Myocyte (in vitro differentiated cells): ENCODE results near the gene DNMT3B. TPM values are rescaled to one million over a fixed set of nuclear protein-coding genes. Genes with fewer than 3 reads are reported as not detected.
"Not testable (repeated sequence)": the region's sequence is repeated elsewhere in the genome, so short reads cannot be mapped to it uniquely, and the experiment has no call there.

ENCODE experiments used
- DNase-seq: peaks from one replicate; pipeline ENCODE4 v3.0.0-alpha.2; 2012; ENCODE audit warnings: low read depth
- total RNA-seq: library from RNA; depleted of rRNA; stranded (reverse); fragments of >200 nt; gene quantifications from 2 replicates; pipeline ENCODE4 v1.2.3, GENCODE V29; 2014

DNMT3B gene
- total RNA-seq, 1 donor from 2014 or later, result 0.59 TPM

DNA sequence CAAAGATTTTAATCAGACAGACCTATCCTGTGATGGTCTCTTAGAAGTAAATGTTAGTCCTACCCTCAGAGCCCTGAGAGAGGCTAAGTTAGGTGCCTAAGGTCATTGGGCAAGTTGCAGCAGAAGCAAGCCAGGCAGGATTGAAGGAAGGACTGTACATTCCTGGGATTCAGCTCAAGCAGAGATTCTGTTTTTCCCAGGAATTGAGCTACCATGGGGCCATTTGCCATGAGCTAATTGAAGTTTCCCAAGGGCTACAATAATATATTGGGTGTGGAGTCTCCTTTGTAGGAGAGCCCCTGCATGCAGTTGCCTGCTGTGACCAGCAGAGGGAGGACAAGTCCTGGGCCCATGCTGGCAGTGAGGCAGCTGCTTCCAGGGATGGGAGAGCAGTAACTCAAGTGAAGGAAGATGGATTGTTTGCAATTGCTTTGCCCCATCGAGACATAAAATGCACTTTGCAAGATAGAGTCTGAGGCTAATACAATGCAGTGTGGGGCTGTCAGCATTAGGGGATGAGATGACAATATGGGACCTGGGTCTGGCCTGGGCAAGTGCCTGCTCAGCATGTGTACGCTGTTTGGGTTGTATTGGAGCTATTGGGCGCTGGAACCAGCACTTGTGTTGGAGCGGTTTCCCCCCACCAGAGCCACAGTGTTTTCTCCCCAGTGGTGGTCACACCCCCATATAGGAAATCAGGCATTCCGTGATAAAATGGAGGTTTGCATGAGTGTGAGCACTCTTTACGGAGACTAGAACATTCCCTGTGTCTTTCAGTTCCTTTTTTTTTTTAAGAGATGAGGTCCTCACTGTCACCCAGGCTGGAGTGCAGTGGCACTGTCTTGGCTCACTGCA is 27.9 kb downstream of the DNMT3B start:
- peak; percentile 83 for DNase-seq

DNA sequence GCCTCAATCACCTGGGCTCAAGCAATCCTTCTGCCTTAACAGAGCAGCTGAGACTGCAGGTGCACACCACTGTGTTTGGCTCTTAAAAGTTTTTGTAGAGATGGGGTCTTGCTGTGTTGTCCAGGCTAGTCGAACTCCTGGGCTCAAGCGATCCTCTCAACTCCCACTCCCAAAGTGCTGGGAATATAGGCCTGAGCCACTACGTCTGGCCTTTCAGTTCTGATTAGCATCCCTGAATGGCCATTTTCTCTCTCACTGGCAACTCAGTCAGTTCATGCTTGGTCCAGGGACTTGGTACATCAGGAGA is 28.5 kb downstream of the DNMT3B start:
- no peak for DNase-seq

DNA sequence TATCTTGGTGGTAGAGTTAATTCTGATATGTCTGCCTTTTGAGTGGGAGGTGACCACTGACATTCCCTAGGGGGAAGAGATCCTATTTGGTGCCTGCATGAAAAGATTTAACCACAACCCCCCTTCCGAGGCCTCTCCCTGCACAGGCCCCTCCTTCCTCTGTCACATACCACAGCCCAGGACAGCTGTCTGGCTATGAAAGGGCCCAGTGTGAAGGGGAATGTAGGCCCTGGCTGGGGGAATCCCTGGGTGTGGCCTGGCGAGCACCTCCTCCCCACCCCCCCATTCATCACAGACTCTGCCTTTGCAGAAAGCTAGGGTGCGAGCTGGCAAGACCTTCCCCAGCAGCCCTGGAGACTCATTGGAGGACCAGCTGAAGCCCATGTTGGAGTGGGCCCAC is 30.1 kb downstream of the DNMT3B start:
- peak; percentile 95 for DNase-seq

DNA sequence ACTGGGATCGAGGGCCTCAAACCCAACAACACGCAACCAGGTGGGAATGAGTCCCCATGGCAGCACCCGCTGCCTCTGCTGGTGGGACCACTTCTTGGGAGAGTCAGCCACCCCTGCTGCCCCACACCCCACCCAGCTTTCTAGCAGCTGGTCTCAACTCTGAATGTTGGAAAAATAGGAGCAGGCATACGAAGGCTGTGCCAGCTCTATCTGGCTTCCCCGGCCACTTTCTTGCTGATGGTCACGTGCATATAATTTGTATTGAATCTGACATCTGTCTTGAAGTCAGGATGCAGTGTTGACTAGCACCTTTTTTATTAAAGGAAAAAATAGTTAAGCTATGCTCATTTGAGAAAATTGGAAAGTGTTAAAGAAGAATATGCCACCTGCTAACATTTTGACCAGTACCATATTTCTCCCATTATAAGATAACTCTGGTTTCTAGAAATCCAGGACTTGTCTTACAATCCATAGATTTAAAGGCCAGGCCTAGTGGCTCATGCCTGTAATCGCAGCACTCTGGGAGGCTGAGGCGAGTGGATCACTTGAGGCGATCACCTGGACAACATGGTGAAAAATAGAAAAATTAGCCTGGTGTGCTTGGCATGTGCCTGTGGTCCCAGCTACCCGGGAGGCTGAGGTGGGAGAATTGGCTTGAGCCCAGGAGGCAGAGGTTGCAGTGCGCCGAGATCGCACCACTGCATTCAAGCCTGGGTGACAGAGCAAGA is 30.7 kb downstream of the DNMT3B start:
- DNase-seq, result no peak

DNA sequence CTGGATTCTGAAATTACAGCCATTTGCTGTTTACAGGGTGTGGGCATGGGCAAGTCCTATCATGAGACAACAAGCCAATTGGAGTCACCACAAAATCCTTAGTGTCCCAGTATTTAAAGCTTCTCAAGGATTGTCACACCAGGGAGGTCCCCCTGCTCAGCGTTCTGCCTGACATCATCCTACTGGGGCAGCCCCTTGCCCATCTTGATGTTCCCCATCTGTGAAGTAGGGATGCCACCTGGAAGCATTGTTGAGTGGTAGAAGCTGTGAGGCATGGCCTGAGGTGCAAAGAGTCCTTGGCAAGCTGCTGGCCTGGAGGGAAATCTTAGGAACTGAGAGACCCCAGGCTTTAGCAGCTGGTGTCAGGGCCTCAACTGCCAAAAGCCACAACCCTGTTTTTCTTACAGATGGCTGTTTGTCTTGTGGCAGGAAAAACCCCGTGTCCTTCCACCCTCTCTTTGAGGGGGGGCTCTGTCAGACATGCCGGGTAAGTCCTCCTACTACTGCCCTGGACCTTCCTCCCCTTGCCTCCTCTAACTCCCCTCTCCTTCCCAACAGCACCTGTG is 34.3 kb downstream of the DNMT3B start:
- DNase-seq, result no peak

DNA sequence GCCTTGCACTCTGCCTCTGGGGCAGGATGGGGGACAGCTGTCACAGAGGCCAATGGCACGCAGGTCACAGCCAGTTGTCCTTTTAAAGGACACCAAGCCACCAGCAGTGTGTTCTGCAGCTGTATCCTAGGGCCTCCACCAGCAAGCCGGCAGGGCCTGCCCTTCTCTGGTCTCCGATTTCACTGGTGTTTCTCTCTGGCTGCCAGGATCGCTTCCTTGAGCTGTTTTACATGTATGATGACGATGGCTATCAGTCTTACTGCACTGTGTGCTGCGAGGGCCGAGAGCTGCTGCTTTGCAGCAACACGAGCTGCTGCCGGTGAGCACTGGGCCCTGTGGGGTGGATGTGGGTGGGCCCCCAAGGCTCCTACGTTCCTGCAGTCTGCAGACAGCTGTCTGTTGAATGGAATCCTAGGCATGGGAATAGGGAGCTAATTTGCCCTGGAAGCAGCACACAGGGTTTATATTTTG is 34.8 kb downstream of the DNMT3B start:
- DNase-seq, result peak; percentile 89

DNA sequence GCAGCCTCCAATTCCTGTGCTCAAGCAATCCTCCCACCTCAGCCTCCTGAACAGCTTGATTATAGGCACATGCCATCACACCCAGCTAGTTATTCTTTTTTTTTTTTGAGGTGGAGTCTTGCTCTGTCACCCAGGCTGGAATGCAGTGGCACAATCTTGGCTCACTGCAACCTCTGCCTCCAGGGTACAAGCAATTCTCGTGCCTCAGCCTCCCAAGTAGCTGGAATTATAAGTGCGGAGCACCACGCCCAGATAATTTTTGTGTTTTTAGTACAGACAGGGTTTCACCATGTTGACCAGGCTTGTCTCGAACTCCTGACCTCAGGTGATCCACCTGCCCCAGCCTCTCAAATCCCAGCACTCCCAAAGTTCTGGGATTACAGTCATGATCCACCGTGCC is 35.4 kb downstream of the DNMT3B start:
- DNase-seq, result not testable (repeated sequence)

DNA sequence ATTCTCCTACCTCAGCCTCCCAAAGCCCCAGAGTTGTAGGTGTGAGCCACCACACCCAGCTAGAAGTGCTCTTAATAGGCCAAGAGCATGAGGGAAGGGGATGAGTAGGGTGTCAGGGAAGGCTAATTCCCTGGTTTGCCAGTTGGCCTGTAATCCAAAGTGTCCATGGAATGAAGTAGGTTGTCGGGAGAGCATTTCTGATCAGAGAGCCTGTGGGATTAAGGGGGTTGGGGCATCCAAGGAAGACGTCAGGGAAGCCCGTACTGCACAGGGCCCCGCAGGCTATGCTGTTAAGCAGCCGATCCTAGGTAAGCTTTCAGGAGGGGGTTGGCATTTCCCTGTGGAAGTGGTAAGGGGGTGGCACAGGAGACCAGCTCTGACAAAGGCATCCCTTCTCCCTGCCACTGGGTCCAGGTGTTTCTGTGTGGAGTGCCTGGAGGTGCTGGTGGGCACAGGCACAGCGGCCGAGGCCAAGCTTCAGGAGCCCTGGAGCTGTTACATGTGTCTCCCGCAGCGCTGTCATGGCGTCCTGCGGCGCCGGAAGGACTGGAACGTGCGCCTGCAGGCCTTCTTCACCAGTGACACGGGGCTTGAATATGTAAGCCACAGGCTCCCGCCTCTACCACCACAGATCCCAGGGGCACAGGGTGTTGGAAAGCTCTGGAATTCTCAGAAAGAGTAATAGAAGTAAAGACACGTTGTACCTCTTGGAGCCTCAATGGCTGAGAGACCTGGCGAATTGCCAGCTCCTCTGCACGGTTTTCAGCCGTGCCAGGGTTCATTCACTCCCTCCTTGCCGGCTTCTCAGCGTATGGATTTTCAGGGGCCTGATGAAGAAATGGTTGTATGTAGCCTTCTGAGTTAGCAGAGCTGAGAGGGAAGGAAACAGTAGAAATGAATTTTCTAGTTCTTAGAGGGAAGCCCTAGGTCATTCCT is 36.1 kb downstream of the DNMT3B start:
- DNase-seq, result no peak

DNA sequence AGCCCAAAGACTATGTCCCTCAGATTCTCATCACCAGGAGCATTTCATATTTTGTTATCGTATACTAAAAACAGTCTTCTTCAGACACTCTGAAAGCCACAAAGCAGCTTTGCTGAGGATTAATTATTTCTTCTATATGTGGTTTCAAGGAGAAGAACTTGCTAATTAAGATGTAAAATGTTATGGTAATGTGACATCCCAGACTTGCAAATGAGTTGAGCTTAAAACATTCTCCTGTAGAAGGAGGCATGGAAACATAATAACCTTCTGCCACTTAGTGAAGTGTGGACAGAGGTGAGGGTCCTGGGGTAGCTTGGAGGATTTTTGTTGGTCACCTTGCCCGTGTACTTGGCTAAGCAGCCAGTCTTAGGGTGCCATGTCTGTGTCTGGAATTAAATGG is 40.9 kb downstream of the DNMT3B start:
- DNase-seq, result no peak

DNA sequence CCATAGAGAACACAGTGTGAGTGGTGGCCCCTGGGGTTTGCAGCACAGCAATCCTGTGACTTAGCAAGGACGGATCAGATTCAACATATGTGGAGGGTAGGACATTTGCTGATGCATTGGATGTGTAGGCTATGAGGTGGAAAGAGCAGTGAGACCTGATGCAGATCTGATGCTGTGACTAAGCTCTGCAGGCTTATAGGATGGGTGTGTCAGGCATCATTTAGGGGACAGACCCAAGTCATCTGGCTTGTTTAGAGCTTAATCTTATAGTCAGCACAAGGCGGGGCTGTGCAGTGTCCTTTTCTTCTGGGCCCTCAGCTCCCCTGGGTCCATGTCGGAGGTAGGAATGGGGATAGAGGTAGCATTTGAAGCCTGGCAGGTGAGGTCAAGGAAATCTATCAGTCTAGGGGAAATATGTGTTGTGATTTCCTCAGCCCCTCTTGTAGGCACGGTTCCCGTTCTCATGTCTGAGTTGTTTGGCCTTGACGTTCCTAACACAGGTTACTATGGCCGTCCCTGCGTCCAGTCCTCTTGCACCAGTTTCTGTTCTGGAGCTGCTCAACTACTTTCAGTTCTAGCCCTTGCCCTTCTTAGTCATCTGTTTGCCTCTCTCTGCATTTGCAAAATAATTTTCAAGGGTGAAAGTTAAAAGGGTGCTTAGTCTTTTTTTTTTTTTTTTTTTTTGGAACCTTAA is 42.0 kb downstream of the DNMT3B start:
- no peak for DNase-seq

DNA sequence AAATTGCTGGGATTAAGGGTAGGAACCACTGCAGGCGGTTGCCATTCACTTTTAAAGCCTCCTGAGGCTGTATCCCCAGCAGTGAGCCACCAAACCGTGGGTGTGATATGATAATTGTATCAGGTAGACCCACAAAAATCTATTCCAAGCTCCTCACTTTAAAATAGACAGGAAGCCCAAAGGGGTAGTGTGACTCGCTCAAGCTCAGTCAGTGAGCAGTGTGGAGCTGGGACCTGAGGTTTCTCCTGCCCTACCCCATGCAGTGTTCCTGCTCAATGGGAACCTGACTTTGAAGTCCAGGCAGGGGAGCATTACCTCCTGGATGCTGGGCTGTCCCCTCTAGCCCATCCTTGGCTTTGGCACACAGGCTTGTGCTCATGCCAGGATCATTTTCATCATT is 42.6 kb downstream of the DNMT3B start:
- peak; percentile 59 for DNase-seq

DNA sequence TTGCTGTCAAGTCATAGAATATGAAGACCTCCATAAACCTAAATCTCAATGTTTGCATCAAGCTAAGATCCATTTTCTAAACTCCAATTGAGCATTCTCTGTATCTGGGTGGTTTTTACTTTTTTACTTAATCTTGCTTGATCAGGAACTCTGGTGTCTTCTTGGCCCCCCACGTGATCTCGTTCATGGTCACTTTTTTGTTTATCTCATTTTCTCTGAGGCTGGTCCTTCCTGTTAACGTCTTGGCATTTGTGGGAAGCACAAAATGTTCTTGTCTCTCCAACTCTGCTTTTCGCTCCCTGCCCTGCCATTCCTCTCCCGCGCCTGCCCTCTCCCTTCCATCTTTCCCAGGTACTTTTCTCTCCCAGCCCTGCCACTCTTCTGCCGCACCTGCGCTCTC is 43.5 kb downstream of the DNMT3B start:
- DNase-seq, result no peak

DNA sequence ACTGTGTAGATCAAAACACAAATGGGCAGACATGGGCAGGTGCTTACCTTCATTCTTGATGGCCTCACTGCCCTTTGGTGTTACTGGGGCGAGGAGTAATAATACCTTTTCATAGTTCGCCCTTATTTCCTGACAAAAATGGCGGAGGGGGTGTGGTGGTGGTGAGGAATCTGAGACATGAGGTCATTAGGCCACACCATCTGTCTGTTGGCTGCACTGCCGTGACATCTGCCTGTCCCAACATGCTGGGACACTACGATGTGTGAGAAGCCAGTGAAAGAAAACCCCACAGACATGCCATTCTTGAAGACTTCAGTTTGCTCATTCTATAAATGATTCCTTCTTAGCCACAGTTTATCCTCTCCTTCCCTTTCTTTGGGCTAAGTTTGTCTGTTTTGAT is 44.2 kb downstream of the DNMT3B start:
- peak; percentile 85 for DNase-seq

DNA sequence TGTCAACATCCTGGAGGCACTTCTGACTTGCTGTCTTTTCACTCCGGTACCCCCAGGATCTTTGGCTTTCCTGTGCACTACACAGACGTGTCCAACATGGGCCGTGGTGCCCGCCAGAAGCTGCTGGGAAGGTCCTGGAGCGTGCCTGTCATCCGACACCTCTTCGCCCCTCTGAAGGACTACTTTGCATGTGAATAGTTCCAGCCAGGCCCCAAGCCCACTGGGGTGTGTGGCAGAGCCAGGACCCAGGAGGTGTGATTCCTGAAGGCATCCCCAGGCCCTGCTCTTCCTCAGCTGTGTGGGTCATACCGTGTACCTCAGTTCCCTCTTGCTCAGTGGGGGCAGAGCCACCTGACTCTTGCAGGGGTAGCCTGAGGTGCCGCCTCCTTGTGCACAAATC is 45.5 kb downstream of the DNMT3B start:
- no peak for DNase-seq

DNA sequence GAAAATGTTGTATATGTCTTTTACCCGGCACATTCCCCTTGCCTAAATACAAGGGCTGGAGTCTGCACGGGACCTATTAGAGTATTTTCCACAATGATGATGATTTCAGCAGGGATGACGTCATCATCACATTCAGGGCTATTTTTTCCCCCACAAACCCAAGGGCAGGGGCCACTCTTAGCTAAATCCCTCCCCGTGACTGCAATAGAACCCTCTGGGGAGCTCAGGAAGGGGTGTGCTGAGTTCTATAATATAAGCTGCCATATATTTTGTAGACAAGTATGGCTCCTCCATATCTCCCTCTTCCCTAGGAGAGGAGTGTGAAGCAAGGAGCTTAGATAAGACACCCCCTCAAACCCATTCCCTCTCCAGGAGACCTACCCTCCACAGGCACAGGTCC is 46.3 kb downstream of the DNMT3B start:
- DNase-seq, result no peak

DNA sequence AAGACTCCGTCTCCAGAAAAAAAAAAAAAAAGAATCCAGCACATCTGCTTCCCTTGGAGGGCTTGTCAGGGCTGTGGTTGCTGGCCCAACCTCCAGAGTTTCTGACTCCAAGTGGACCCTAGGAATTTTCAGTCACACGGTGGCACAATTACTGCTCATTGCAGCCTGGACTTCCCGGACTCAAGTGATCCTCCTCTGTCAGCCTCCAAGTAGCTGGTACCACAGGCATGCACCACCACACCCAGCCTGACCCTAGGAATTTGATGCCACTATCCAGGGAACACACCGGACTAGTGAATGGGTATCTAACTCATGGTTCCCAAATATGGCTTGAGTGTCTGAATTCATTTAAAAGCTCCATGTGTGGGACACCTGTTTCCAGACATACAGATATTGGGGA is 47.7 kb downstream of the DNMT3B start:
- DNase-seq, result peak; percentile 56

DNA sequence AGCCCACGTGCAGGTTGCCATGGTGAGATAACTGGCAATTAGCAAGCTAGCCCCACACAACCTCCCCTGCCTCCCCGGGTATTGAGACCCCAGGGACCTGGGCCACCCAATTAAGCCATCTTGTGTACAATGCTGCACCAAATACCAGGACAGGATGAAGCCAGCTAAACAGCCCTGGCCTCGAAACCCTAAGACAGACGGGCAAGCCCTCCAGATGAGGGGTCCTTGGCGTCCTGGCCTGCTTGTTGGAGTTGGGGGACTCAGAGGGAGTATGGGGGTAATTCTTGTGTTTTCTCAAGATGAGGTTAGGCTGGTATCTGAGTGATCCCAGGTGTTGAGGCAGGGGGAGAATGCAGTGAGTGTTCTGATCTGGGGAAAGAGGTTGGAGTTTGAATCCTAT is 48.8 kb downstream of the DNMT3B start:
- DNase-seq, result no peak

DNA sequence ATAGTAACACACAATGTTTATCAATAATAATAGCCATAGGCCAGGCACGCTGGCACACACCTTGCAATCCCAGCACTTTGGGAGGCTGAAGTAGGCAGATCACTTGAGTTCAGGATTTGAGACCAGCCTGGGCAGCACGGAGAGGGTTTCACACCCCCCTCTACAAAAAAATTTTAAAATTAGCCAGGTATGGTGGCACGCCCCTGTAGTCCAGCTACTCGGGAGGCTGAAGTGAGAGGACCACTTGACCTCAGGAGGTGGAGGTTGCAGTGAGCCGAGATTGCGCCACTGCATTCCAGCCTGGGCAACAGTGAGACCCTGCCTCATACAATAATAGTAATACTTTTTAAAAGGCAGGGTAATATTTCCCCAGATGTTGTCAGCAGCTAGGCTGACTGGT is 49.7 kb downstream of the DNMT3B start:
- no peak for DNase-seq

DNA sequence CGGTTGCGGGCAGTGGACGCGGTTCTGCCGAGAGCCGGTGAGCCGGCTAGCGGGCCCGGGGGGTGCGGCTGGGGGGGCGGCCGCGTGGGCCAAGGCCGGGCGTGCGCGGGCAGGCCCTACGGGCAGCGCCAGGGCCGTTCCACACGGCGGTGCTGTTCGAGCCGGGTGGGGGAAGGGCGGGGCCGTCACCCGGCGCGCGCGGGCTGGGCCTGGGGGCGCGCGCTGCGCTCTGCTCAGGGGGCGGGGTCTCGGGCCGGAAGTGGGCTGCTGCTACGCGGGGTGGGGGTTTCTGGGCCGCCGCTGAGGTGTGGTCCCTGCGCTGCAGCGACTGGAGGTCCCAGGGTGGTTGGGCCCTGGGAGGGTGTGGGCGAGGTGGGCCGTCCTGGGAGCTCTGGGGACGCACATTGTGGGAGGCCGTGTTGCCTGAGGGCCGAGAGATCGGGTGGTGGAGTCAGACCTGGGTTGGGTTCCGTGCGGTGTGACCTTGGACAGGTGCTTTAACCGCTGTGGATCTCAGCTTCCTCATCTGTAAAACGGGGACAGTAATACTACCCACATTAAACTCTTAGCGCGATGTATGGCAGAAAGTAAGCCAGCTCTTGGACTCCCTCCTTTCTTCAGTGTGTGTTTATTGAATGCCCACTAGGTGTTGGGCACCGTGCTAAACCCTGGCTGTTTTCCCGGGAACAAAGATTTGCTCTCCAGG is 58.0 kb downstream of the DNMT3B start:
- peak; percentile 74 for DNase-seq
